SH-SY5Y (cell line): ENCODE results near the gene VSIG4.

Source experiments
- GATA2 ChIP-seq: IDR thresholded peaks from 2 replicates; pipeline ENCODE4 v1.6.1; 2011; ENCODE audit warnings: mild to moderate bottlenecking, low read depth, low read length
- GATA3 ChIP-seq: IDR thresholded peaks from 2 replicates; pipeline ENCODE4 v1.6.1; 2011; ENCODE audit warnings: low read depth, mild to moderate bottlenecking, low read length, moderate library complexity

GRCh38 chrX:66035667-66036066 lies 4.2 kb downstream of the VSIG4 start:
- TF ChIP-seq GATA3: no peak
- TF ChIP-seq GATA2: no peak
